ENCODE measurements around the gene LRAT.

Gene LRAT

GRCh38 chr4:154743683-154744340, at the start of gene LRAT:
Gene LRAT (plus strand): TSS chr4:154744000. CDS start chr4:154744327, 327 bp downstream.
- Histone ChIP-seq H3F3A (ENCODE audit: insufficient read depth) (no peaks in the 10 kb centered on the region), H3K4me3 (ENCODE audit: insufficient read depth, low read length, poor library complexity, severe bottlenecking) (no peak within 1 kb of the TSS), H3K79me2 (ENCODE audit: insufficient read depth, low read length) (no peaks in the 10 kb centered on the region), H3K27me3 (ENCODE audit: low read length) (no peaks in the 10 kb centered on the region), H3K36me3 (ENCODE audit: low read length) (no peaks in the 10 kb centered on the region), H3K9me2 (replicated peaks; ENCODE audit: insufficient read depth, low read length) (no peaks in the 10 kb centered on the region), H3K9ac (ENCODE audit: low read length) (no peak within 1 kb of the TSS), H4K20me1 (ENCODE audit: low read depth, low read length) (no peaks in the 10 kb centered on the region), H2AFZ (ENCODE audit: low read depth, low read length, severe bottlenecking) (no peak within 1 kb of the TSS), H3K9me3 (ENCODE audit: insufficient read depth, low read length) (no peaks in the 10 kb centered on the region), H3K27ac (ENCODE audit: low read depth, low read length) (no peak within 1 kb of the TSS), H3K4me2 (ENCODE audit: low read depth, low read length, poor library complexity, severe bottlenecking) (no peak within 1 kb of the TSS)
- TF ChIP-seq EZH2phosphoT487 (conservative IDR thresholded peaks at IDR 0.05; ENCODE audit: low read length), result no peak
- no peak for TF ChIP-seq CTCF (IDR thresholded peaks at IDR 0.05; ENCODE audit: insufficient read depth, low read length, poor library complexity, severe bottlenecking)

- H3K36me3 ChIP-seq (ENCODE audit: low read length), result no peaks in the 10 kb centered on the region
- H3K4me3 ChIP-seq (ENCODE audit: insufficient read depth, low read length, poor library complexity, severe bottlenecking), result no peak overlapping the region
- H3K9ac ChIP-seq (ENCODE audit: low read length), result no peak overlapping the region
- H3K9me3 ChIP-seq (ENCODE audit: insufficient read depth, low read length), result no peaks in the 10 kb centered on the region
- no peaks in the 10 kb centered on the region for H3K27me3 ChIP-seq (ENCODE audit: low read length)
- TF ChIP-seq CTCF (IDR thresholded peaks at IDR 0.05; ENCODE audit: insufficient read depth, low read length, poor library complexity, severe bottlenecking), result no peak
- no peak overlapping the region for H2AFZ ChIP-seq (ENCODE audit: low read depth, low read length, severe bottlenecking)
- H3K4me2 ChIP-seq (ENCODE audit: low read depth, low read length, poor library complexity, severe bottlenecking), result no peak overlapping the region
- no peaks in the 10 kb centered on the region for H4K20me1 ChIP-seq (ENCODE audit: low read depth, low read length)
- H3F3A ChIP-seq (ENCODE audit: insufficient read depth), result no peaks in the 10 kb centered on the region
- H3K9me2 ChIP-seq (replicated peaks; ENCODE audit: insufficient read depth, low read length), result no peaks in the 10 kb centered on the region
- H3K79me2 ChIP-seq (ENCODE audit: insufficient read depth, low read length), result no peaks in the 10 kb centered on the region
- H3K27ac ChIP-seq (ENCODE audit: low read depth, low read length), result no peak overlapping the region
These were observed 35.9 kb upstream of the LRAT start for GRCh38 chr4:154707877-154708276.

GRCh38 chr4:154709550-154709949, 34.2 kb upstream of the LRAT start:
- no peaks in the 10 kb centered on the region for H3K27me3 ChIP-seq (ENCODE audit: low read length)
- H3K36me3 ChIP-seq (ENCODE audit: low read length), result no peaks in the 10 kb centered on the region
- no peak overlapping the region for H3K27ac ChIP-seq (ENCODE audit: low read depth, low read length)
- no peaks in the 10 kb centered on the region for H3K9me3 ChIP-seq (ENCODE audit: insufficient read depth, low read length)
- TF ChIP-seq EZH2phosphoT487 (conservative IDR thresholded peaks at IDR 0.05; ENCODE audit: low read length) (no peak), CTCF (IDR thresholded peaks at IDR 0.05; ENCODE audit: insufficient read depth, low read length, poor library complexity, severe bottlenecking) (no peak)
- no peaks in the 10 kb centered on the region for H4K20me1 ChIP-seq (ENCODE audit: low read depth, low read length)
- H3K4me2 ChIP-seq (ENCODE audit: low read depth, low read length, poor library complexity, severe bottlenecking), result no peak overlapping the region
- no peak overlapping the region for H3K4me3 ChIP-seq (ENCODE audit: insufficient read depth, low read length, poor library complexity, severe bottlenecking)
- H3K79me2 ChIP-seq (ENCODE audit: insufficient read depth, low read length), result no peaks in the 10 kb centered on the region
- H3F3A ChIP-seq (ENCODE audit: insufficient read depth), result no peaks in the 10 kb centered on the region
- no peaks in the 10 kb centered on the region for H3K9me2 ChIP-seq (replicated peaks; ENCODE audit: insufficient read depth, low read length)
- no peak overlapping the region for H3K9ac ChIP-seq (ENCODE audit: low read length)
- H2AFZ ChIP-seq (ENCODE audit: low read depth, low read length, severe bottlenecking), result no peak overlapping the region
